NCI-H1417 (cell line): Measurements from ENCODE around the gene HAT1.
A peak's percentile ranks its signal among the peaks of the same experiment; 100 is the strongest.
"Not testable (repeated sequence)": the region's sequence is repeated elsewhere in the genome, so short reads cannot be mapped to it uniquely, and the experiment has no call there.

Experiments
- DNase-seq, 3 experiments: peaks; one replicate each; lab custom pipeline; 2025; lab: John Stamatoyannopoulos, UW

The HAT1 gene

GRCh38 chr2:171922230-171923022 lies at the start of gene HAT1:
TSS of gene HAT1 (plus strand) at chr2:171922461. CDS start at chr2:171922501, 40 bp downstream.
- peak; percentile 78 to 94 (median 91) for DNase-seq

- DNase-seq = no peak
Observed at GRCh38 chr2:171874517-171874916, 47.7 kb upstream of the HAT1 start.

GRCh38 chr2:171874963-171875362 lies 47.3 kb upstream of the HAT1 start:
- DNase-seq = no peak

- peak in 1 of 3 experiments; percentile 30 for DNase-seq
Observed at GRCh38 chr2:171878481-171878993, 43.7 kb upstream of the HAT1 start.

- DNase-seq = no peak
Observed at GRCh38 chr2:171879865-171880264, 42.4 kb upstream of the HAT1 start.

- no peak for DNase-seq
Observed at GRCh38 chr2:171880774-171881173, 41.5 kb upstream of the HAT1 start.

- DNase-seq = no peak
Observed at GRCh38 chr2:171882089-171882769, 40.0 kb upstream of the HAT1 start.

- no peak for DNase-seq
Observed at GRCh38 chr2:171883275-171883893, 38.9 kb upstream of the HAT1 start.

- DNase-seq = no peak
Observed at GRCh38 chr2:171889333-171889732, 32.9 kb upstream of the HAT1 start.

GRCh38 chr2:171889808-171890207 lies 32.5 kb upstream of the HAT1 start:
- no peak for DNase-seq

GRCh38 chr2:171893196-171893823 lies 29.0 kb upstream of the HAT1 start:
- peak in 2 of 3 experiments; percentile 34 to 63 for DNase-seq

GRCh38 chr2:171893824-171894611 lies 28.2 kb upstream of the HAT1 start, which contains the start of gene SLC25A12:
TSS of gene SLC25A12 (minus strand) at chr2:171894244. CDS start at chr2:171894214, 30 bp downstream.
- peak; percentile 69 to 81 (median 73) for DNase-seq

GRCh38 chr2:171894612-171894947 lies 27.7 kb upstream of the HAT1 start:
- no peak for DNase-seq

- DNase-seq = no peak
Observed at GRCh38 chr2:171895786-171896185, 26.5 kb upstream of the HAT1 start.

- DNase-seq = not testable (repeated sequence)
Observed at GRCh38 chr2:171899623-171900282, 22.5 kb upstream of the HAT1 start.

- no peak for DNase-seq
Observed at GRCh38 chr2:171902840-171903420, 19.3 kb upstream of the HAT1 start.

GRCh38 chr2:171908235-171908634 lies 14.0 kb upstream of the HAT1 start:
- DNase-seq = no peak

GRCh38 chr2:171909266-171909665 lies 13.0 kb upstream of the HAT1 start:
- no peak for DNase-seq

GRCh38 chr2:171910494-171910893 lies 11.8 kb upstream of the HAT1 start:
- DNase-seq = peak in 1 of 3 experiments; percentile 8

GRCh38 chr2:171913517-171913916 lies 8.7 kb upstream of the HAT1 start:
- no peak for DNase-seq
